NCI-H2081 (cell line): ENCODE results near the gene MAP3K5.
"Not testable (repeated sequence)": the region's sequence is repeated elsewhere in the genome, so short reads cannot be mapped to it uniquely, and the experiment has no call there.

Source experiments
- DNase-seq, 2 experiments: peaks; one replicate each; lab custom pipeline; 2025; lab: John Stamatoyannopoulos, UW

The MAP3K5 gene

GRCh38 chr6:136791296-136792094, 782 bp downstream of the MAP3K5 start:
- peak; percentile 12 to 55 for DNase-seq

GRCh38 chr6:136790411-136791295, 1.6 kb downstream of the MAP3K5 start:
- DNase-seq: no peak

- not testable (repeated sequence) for DNase-seq
These were observed 2.8 kb downstream of the MAP3K5 start for GRCh38 chr6:136789440-136789839.

GRCh38 chr6:136788069-136788902, 4.0 kb downstream of the MAP3K5 start:
- DNase-seq: no peak

GRCh38 chr6:136787726-136788068, 4.6 kb downstream of the MAP3K5 start:
- no peak for DNase-seq

- DNase-seq: no peak
These were observed 5.6 kb downstream of the MAP3K5 start for GRCh38 chr6:136786658-136787057.

GRCh38 chr6:136784910-136785746, 7.1 kb downstream of the MAP3K5 start:
- DNase-seq: no peak

GRCh38 chr6:136784271-136784664, 8.0 kb downstream of the MAP3K5 start:
- DNase-seq: no peak

- no peak for DNase-seq
These were observed 8.6 kb downstream of the MAP3K5 start for GRCh38 chr6:136783495-136784270.

GRCh38 chr6:136783021-136783420, 9.3 kb downstream of the MAP3K5 start:
- DNase-seq: no peak

GRCh38 chr6:136782021-136782770, 10.1 kb downstream of the MAP3K5 start:
- no peak for DNase-seq

GRCh38 chr6:136780972-136781371, 11.3 kb downstream of the MAP3K5 start:
- no peak for DNase-seq

GRCh38 chr6:136779682-136780081, 12.6 kb downstream of the MAP3K5 start:
- DNase-seq: no peak

- DNase-seq: no peak
These were observed 14.6 kb downstream of the MAP3K5 start for GRCh38 chr6:136777651-136778050.

- DNase-seq: no peak
These were observed 16.7 kb downstream of the MAP3K5 start for GRCh38 chr6:136775548-136775947.

GRCh38 chr6:136775081-136775480, 17.2 kb downstream of the MAP3K5 start:
- no peak for DNase-seq

GRCh38 chr6:136774228-136775041, 17.8 kb downstream of the MAP3K5 start:
- DNase-seq: no peak

- no peak for DNase-seq
These were observed 18.8 kb downstream of the MAP3K5 start for GRCh38 chr6:136773473-136773796.
